Mesendoderm (in vitro differentiated cells): ENCODE data around the gene MNAT1.
A peak's percentile ranks its signal among the peaks of the same experiment; 100 is the strongest.

Experiments
- DNase-seq: peaks from one replicate; pipeline ENCODE4 v3.0.0; 2013
- H2AK5ac ChIP-seq: 2 replicates; pipeline ENCODE4 v1.6.1; 2013; ENCODE audit warnings: low read length, inconsistent platforms
- H2BK120ac ChIP-seq: 2 replicates; pipeline ENCODE4 v1.6.1; 2013; ENCODE audit warnings: low read depth, mild to moderate bottlenecking, low read length, moderate library complexity, mixed read lengths
- H2BK15ac ChIP-seq: replicated peaks from 2 replicates; pipeline ENCODE4 v1.6.1; 2013; ENCODE audit warnings: low read depth, mild to moderate bottlenecking, moderate library complexity
- H2BK5ac ChIP-seq: 2 replicates; pipeline ENCODE4 v1.6.1; 2013; ENCODE audit warnings: low read length, inconsistent platforms
- H3K18ac ChIP-seq: 2 replicates; pipeline ENCODE4 v1.6.1; 2013; ENCODE audit warnings: mild to moderate bottlenecking, low read length, mixed read lengths
- H3K23ac ChIP-seq: one replicate; pipeline ENCODE4 v1.6.1; 2013; ENCODE audit warnings: low read length
- H3K27ac ChIP-seq: 2 replicates; pipeline ENCODE4 v1.5.1; 2013; ENCODE audit warnings: low read depth, mild to moderate bottlenecking, inconsistent platforms, low read length, moderate library complexity
- H3K27me3 ChIP-seq: 2 replicates; pipeline ENCODE4 v1.6.1; 2013; ENCODE audit warnings: low read length, control low read depth, mild to moderate bottlenecking, inconsistent platforms; ENCODE audit not compliant: insufficient read depth, poor library complexity
- H3K36me3 ChIP-seq: 2 replicates; pipeline ENCODE4 v1.6.1; 2013; ENCODE audit warnings: low read length, inconsistent platforms; ENCODE audit not compliant: control insufficient read depth, insufficient read depth
- H3K4ac ChIP-seq: one replicate; pipeline ENCODE4 v1.6.1; 2013; ENCODE audit warnings: low read depth, mild to moderate bottlenecking, low read length, moderate library complexity
- H3K4me1 ChIP-seq: 2 replicates; pipeline ENCODE4 v1.6.1; 2013; ENCODE audit warnings: low read depth, low read length, inconsistent platforms; ENCODE audit not compliant: control insufficient read depth
- H3K4me2 ChIP-seq: 2 replicates; pipeline ENCODE4 v1.6.1; 2013; ENCODE audit warnings: low read length
- H3K4me3 ChIP-seq: 2 replicates; pipeline ENCODE4 v1.5.1; 2013; ENCODE audit warnings: mild to moderate bottlenecking, low read length
- H3K56ac ChIP-seq: one replicate; pipeline ENCODE4 v1.6.1; 2013; ENCODE audit warnings: low read length
- H3K79me1 ChIP-seq: 2 replicates; pipeline ENCODE4 v1.6.1; 2013; ENCODE audit warnings: low read length, inconsistent platforms
- H3K79me2 ChIP-seq: 2 replicates; pipeline ENCODE4 v1.6.1; 2013; ENCODE audit warnings: mild to moderate bottlenecking, low read length; ENCODE audit not compliant: control insufficient read depth, insufficient read depth
- H3K9ac ChIP-seq: 2 replicates; pipeline ENCODE4 v1.6.1; 2013; ENCODE audit warnings: low read length, inconsistent platforms
- H4K5ac ChIP-seq: one replicate; pipeline ENCODE4 v1.6.1; 2013; ENCODE audit warnings: low read length
- H4K8ac ChIP-seq: one replicate; pipeline ENCODE4 v1.6.1; 2013; ENCODE audit warnings: low read depth, mild to moderate bottlenecking, control low read depth, low read length, moderate library complexity
- WGBS: extraction: QIAGEN DNeasy Blood & Tissue Kit; methylation state at CpG from one replicate; pipeline ENCODE4 v1.1.7; 2013; ENCODE audit warnings: low lambda C conversion rate, missing lambda C conversion rate; ENCODE audit not compliant: insufficient coverage; ENCODE audit errors: extremely low coverage; 5-methylcytosine and 5-hydroxymethylcytosine counted together

The MNAT1 gene

DNA sequence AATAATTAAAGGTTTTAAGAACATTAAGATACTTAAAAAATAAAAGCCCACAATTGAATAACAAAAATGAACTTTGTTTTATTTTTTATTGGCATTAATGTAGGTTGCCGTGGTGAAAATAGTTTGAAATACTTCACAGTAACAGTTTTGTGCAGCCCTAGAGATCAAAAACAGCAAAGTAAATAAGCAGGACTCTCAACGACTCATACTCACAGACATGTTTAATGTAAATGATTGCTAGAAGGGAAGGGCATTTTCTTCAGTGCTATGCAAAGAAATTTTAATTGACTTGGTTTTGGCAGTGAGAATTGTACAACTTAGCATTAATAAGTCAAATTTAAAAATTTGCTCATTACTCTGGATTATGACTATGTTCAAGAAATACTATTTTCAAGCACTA, 230.3 kb downstream of the MNAT1 start:
- H2BK15ac ChIP-seq = no peak overlapping the region
- H3K9ac ChIP-seq = no peak overlapping the region
- no peak overlapping the region for H2AK5ac ChIP-seq
- H3K27me3 ChIP-seq = no peaks in the 10 kb centered on the region
- no peak overlapping the region for H3K4me2 ChIP-seq
- no peak overlapping the region for H2BK120ac ChIP-seq
- no peaks in the 10 kb centered on the region for H3K79me2 ChIP-seq
- no peaks in the 10 kb centered on the region for H3K79me1 ChIP-seq
- H4K8ac ChIP-seq = no peak overlapping the region
- H3K4ac ChIP-seq = no peak overlapping the region
- WGBS = no CpG with 5 or more reads among the region's 2 CpGs
- H3K4me1 ChIP-seq = no peaks in the 10 kb centered on the region
- no peak overlapping the region for H3K4me3 ChIP-seq
- DNase-seq = no peak
- no peak overlapping the region for H3K18ac ChIP-seq
- no peak overlapping the region for H3K23ac ChIP-seq
- no peaks in the 10 kb centered on the region for H3K36me3 ChIP-seq
- H4K5ac ChIP-seq = no peak overlapping the region
- H3K27ac ChIP-seq = no peak overlapping the region
- H2BK5ac ChIP-seq = no peak overlapping the region
- no peak overlapping the region for H3K56ac ChIP-seq

DNA sequence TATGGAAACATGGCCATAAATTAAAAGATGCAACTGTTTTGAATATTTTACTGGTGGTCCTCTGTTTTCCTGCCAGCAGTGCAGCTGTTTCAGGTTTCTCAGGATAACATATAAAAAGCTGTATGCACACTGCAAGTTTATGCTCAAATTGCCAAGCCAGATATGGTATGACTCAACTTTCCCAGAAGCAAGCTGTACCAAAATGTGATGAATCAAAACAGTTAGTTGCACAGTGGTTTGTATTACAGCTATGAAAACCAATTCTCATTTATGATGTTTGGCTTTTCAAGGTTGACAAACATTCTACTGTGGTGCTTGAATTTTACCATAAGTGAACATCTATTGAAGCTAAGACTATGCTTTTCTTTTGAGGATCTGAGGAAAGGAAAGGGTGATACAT, 230.8 kb downstream of the MNAT1 start:
- no peak overlapping the region for H4K5ac ChIP-seq
- no peak overlapping the region for H3K4me2 ChIP-seq
- no peak overlapping the region for H3K4ac ChIP-seq
- no peak overlapping the region for H2BK120ac ChIP-seq
- no peak overlapping the region for H2AK5ac ChIP-seq
- H3K23ac ChIP-seq = no peak overlapping the region
- no peaks in the 10 kb centered on the region for H3K27me3 ChIP-seq
- H3K27ac ChIP-seq = no peak overlapping the region
- H3K9ac ChIP-seq = no peak overlapping the region
- no peak overlapping the region for H3K4me3 ChIP-seq
- H3K4me1 ChIP-seq = no peaks in the 10 kb centered on the region
- no peak overlapping the region for H4K8ac ChIP-seq
- no peaks in the 10 kb centered on the region for H3K36me3 ChIP-seq
- H3K56ac ChIP-seq = no peak overlapping the region
- no peak overlapping the region for H2BK15ac ChIP-seq
- DNase-seq = no peak
- H3K18ac ChIP-seq = no peak overlapping the region
- H3K79me1 ChIP-seq = no peaks in the 10 kb centered on the region
- H2BK5ac ChIP-seq = no peak overlapping the region
- no peaks in the 10 kb centered on the region for H3K79me2 ChIP-seq

DNA sequence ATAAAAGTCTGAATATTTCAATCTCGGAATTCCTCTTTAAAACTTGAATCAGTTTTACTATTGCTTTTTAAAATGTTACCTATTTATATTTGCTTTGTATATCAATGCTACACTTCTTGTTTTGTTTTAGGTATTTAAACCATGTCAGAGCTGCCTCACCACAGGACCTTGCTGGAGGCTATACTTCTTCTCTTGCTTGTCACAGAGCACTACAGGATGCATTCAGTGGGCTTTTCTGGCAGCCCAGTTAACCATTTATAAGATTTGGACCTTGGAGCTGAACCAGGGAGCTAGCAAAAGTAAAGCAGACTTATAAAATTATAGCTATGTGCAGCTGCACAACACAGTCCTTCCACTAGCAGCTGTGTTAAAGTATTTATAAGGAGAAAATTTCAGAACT, 233.5 kb downstream of the MNAT1 start:
- Histone ChIP-seq H3K4me3 (no peak overlapping the region), H2BK120ac (no peak overlapping the region), H4K8ac (no peak overlapping the region), H3K18ac (no peak overlapping the region), H2BK5ac (no peak overlapping the region), H4K5ac (no peak overlapping the region), H3K9ac (no peak overlapping the region), H3K79me2 (no peaks in the 10 kb centered on the region), H3K36me3 (no peaks in the 10 kb centered on the region), H3K27ac (no peak overlapping the region), H3K27me3 (no peaks in the 10 kb centered on the region), H3K56ac (no peak overlapping the region), H3K4me1 (no peaks in the 10 kb centered on the region), H3K23ac (no peak overlapping the region), H2AK5ac (no peak overlapping the region), H3K79me1 (no peaks in the 10 kb centered on the region), H3K4ac (no peak overlapping the region), H2BK15ac (no peak overlapping the region), H3K4me2 (no peak overlapping the region)
- peak; percentile 26 for DNase-seq
- no CpG with 5 or more reads among the region's 1 CpG for WGBS

DNA sequence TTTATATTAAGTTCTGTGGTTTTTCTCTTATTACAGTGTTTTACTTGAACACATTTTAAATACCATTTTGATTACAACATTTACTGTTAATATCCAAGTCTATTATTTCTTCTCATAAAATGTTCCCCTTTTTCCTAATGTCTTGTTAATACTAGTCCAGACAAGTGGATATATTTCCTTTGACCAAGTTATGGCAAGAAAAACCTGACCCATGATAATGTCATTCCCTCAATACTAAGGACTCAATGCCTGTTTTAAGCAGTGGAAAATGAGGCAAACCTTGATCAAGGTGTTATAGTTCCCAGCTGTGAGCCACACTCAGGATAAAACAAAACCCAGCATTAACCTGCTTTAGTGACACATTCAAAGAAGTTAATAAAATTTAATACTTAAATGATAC, 234.1 kb downstream of the MNAT1 start:
- H2BK120ac ChIP-seq = no peak overlapping the region
- no peak overlapping the region for H3K18ac ChIP-seq
- no peak overlapping the region for H2BK5ac ChIP-seq
- H3K36me3 ChIP-seq = no peaks in the 10 kb centered on the region
- H3K56ac ChIP-seq = no peak overlapping the region
- no peak overlapping the region for H3K4me3 ChIP-seq
- H3K79me2 ChIP-seq = no peaks in the 10 kb centered on the region
- no peaks in the 10 kb centered on the region for H3K4me1 ChIP-seq
- H3K79me1 ChIP-seq = no peaks in the 10 kb centered on the region
- no peak overlapping the region for H3K4me2 ChIP-seq
- DNase-seq = no peak
- H4K8ac ChIP-seq = no peak overlapping the region
- H3K4ac ChIP-seq = no peak overlapping the region
- H4K5ac ChIP-seq = no peak overlapping the region
- H2AK5ac ChIP-seq = no peak overlapping the region
- H3K23ac ChIP-seq = no peak overlapping the region
- no peak overlapping the region for H3K9ac ChIP-seq
- H2BK15ac ChIP-seq = no peak overlapping the region
- no peaks in the 10 kb centered on the region for H3K27me3 ChIP-seq
- H3K27ac ChIP-seq = no peak overlapping the region

DNA sequence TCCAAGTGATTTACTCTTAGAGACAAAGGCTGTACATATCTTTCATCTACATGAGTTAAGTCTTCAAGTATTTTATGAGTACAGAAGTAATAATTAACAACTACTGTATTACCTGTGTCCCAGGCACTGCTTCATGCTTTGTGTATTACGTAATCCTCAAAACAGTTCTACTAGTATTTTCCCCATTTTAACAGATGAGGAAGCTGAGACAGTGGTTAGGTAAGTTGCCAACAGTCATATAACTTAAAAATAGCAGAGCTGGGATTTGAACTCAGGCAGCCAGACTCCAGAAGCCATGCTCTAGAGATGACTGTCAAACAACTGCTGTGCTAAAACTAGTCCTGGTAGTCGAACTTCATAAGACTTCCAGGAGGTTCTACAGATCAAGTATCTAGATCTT, 235.6 kb downstream of the MNAT1 start:
- Histone ChIP-seq H3K79me2 (no peaks in the 10 kb centered on the region), H2BK15ac (no peak overlapping the region), H3K4ac (no peak overlapping the region)

DNA sequence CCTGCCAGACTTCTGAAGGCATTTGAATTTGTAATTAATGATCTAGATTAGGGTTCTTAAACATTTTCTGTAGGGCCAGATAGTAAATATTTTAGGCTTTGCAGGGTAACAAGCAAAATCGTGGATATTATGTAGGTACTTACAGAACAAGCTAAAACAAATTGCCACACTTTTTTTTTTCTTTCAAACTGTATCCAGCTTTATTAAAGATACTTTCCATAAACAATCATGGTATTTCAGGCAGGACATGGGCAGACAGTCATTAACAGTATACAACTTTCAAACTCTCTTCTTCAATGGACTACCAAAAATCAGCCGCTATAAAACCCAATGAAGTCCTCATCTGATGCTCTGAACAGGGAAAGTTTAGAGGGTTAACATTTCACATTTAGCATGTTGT, 236.7 kb downstream of the MNAT1 start:
- no peak overlapping the region for H3K23ac ChIP-seq
- H3K79me2 ChIP-seq = no peaks in the 10 kb centered on the region
- no peaks in the 10 kb centered on the region for H3K4me1 ChIP-seq
- DNase-seq = no peak
- no peak overlapping the region for H2BK120ac ChIP-seq
- no peak overlapping the region for H2BK5ac ChIP-seq
- H3K27me3 ChIP-seq = no peaks in the 10 kb centered on the region
- H3K27ac ChIP-seq = no peak overlapping the region
- no peak overlapping the region for H3K4me2 ChIP-seq
- no peak overlapping the region for H2BK15ac ChIP-seq
- no peak overlapping the region for H4K8ac ChIP-seq
- no peak overlapping the region for H4K5ac ChIP-seq
- no peaks in the 10 kb centered on the region for H3K79me1 ChIP-seq
- no peak overlapping the region for H2AK5ac ChIP-seq
- WGBS = no CpG with 5 or more reads among the region's 2 CpGs
- H3K4ac ChIP-seq = no peak overlapping the region
- no peaks in the 10 kb centered on the region for H3K36me3 ChIP-seq
- no peak overlapping the region for H3K56ac ChIP-seq
- no peak overlapping the region for H3K9ac ChIP-seq
- H3K18ac ChIP-seq = no peak overlapping the region
- no peak overlapping the region for H3K4me3 ChIP-seq

More for the DNA sequence above, 235.6 kb downstream of the MNAT1 start:
- Histone ChIP-seq H3K9ac (no peak overlapping the region), H4K8ac (no peak overlapping the region), H3K27me3 (no peaks in the 10 kb centered on the region), H3K4me3 (no peak overlapping the region), H3K56ac (no peak overlapping the region), H2BK120ac (no peak overlapping the region), H3K36me3 (no peaks in the 10 kb centered on the region), H3K18ac (no peak overlapping the region), H3K23ac (no peak overlapping the region), H4K5ac (no peak overlapping the region), H3K27ac (no peak overlapping the region), H3K79me1 (no peaks in the 10 kb centered on the region), H3K4me1 (no peaks in the 10 kb centered on the region), H2AK5ac (no peak overlapping the region), H3K4me2 (no peak overlapping the region), H2BK5ac (no peak overlapping the region)
- WGBS = no CpG with 5 or more reads among the region's 2 CpGs
- no peak for DNase-seq
